ENCODE data around the gene C1orf50.
"Not testable (repeated sequence)": the region's sequence is repeated elsewhere in the genome, so short reads cannot be mapped to it uniquely, and the experiment has no call there.

Gene C1orf50

GRCh38 chr1:42746436-42747105, 20.5 kb upstream of the C1orf50 start:
- no peak for DNase-seq (ENCODE audit: low spot score)
- no peak for TF ChIP-seq CTCF (IDR thresholded peaks at IDR 0.05; ENCODE audit: extremely low read depth, missing control alignments)

- peak; percentile 56 for TF ChIP-seq CTCF (IDR thresholded peaks at IDR 0.05; ENCODE audit: extremely low read depth, missing control alignments)
- DNase-seq (ENCODE audit: low spot score): peak; percentile 74
Measured at GRCh38 chr1:42747125-42747524, 19.9 kb upstream of the C1orf50 start.

GRCh38 chr1:42748021-42748420, 19.0 kb upstream of the C1orf50 start:
- TF ChIP-seq CTCF (IDR thresholded peaks at IDR 0.05; ENCODE audit: extremely low read depth, missing control alignments): no peak

GRCh38 chr1:42748461-42749410, 18.3 kb upstream of the C1orf50 start:
- TF ChIP-seq CTCF (IDR thresholded peaks at IDR 0.05; ENCODE audit: extremely low read depth, missing control alignments): no peak
- no peak for DNase-seq (ENCODE audit: low spot score)

More at GRCh38 chr1:42748021-42748420, 19.0 kb upstream of the C1orf50 start:
- no peak for DNase-seq (ENCODE audit: low spot score)

- no peak for TF ChIP-seq CTCF (IDR thresholded peaks at IDR 0.05; ENCODE audit: extremely low read depth, missing control alignments)
- peak; percentile 10 for DNase-seq (ENCODE audit: low spot score)
Measured at GRCh38 chr1:42750041-42750440, 17.0 kb upstream of the C1orf50 start.

GRCh38 chr1:42751511-42752070, 15.5 kb upstream of the C1orf50 start:
- DNase-seq (ENCODE audit: low spot score): not testable (repeated sequence)

GRCh38 chr1:42752284-42752683, 14.8 kb upstream of the C1orf50 start:
- no peak for TF ChIP-seq CTCF (IDR thresholded peaks at IDR 0.05; ENCODE audit: extremely low read depth, missing control alignments)
- DNase-seq (ENCODE audit: low spot score): no peak

All from GM20000 (cell line).